Body of pancreas (tissue), 4 donors: ENCODE results near the gene GPRC5C. TPM values are rescaled to one million over a fixed set of nuclear protein-coding genes. Genes with fewer than 3 reads are reported as not detected.
A peak's percentile ranks its signal among the peaks of the same experiment; 100 is the strongest.

ENCODE experiments used
- ATAC-seq: fragments of 150-250 bp; one replicate; pipeline ENCODE4 v1.9.1; 2016
- DNase-seq, 4 donors: peaks; one replicate each; pipeline ENCODE4 v3.0.0-alpha.2; 2019
- H3K27ac ChIP-seq, 4 donors: fragments of 200-600 bp; sonication (generic); 1 replicate in 3 of 4; 2 replicates in 1 of 4; pipeline versions ENCODE4 v1.5.1 to v1.6.1; 2016 to 2019; ENCODE audit warnings: mild to moderate bottlenecking in 1 of 4, mixed read lengths in 1 of 4, moderate library complexity in 1 of 4
- H3K27me3 ChIP-seq, 2 donors: fragments of 200-600 bp; sonication (generic); one replicate each; pipeline ENCODE4 v1.6.0; 2016; ENCODE audit warnings: mild to moderate bottlenecking in 1 of 2
- H3K36me3 ChIP-seq, 2 donors: fragments of 200-600 bp; sonication (generic); replicated peaks in 1 of 2; 2 replicates each; pipeline ENCODE4 v1.5.1; 2016; ENCODE audit warnings: low read depth in 2 of 2; ENCODE audit not compliant: insufficient read depth in 1 of 2
- H3K4me1 ChIP-seq: fragments of 200-600 bp; sonication (generic); one replicate; pipeline ENCODE4 v1.6.0; 2016
- H3K4me3 ChIP-seq, 2 donors: fragments of 200-600 bp; sonication (generic); 1 replicate in 1 of 2; 2 replicates in 1 of 2; pipeline ENCODE4 v1.5.1; 2016 to 2019
- H3K9me3 ChIP-seq, 3 donors: fragments of 200-600 bp; sonication (generic); 1 replicate in 2 of 3; 2 replicates in 1 of 3; pipeline ENCODE4 v1.5.1; 2016
- POLR2A ChIP-seq, 3 donors: fragments of 450-650 bp; IDR thresholded peaks; one replicate each; pipeline ENCODE4 v1.6.1; 2016; ENCODE audit warnings: antibody characterized with exemption in 3 of 3, mild to moderate bottlenecking in 2 of 3
- WGBS, 2 donors: methylation state at CpG; one replicate each; pipeline ENCODE4 v1.1.5; 2017; 5-methylcytosine and 5-hydroxymethylcytosine counted together
- intact Hi-C: fragments of 100-400 bp; cut with DNase I; formaldehyde crosslinking; loops from one replicate; pipeline ENCODE4 v1.15.1; 2023
- total RNA-seq, 2 donors: library from RNA; depleted of rRNA; stranded (reverse); fragments of >200 nt; gene quantifications; one replicate each; pipeline ENCODE4 v1.1.0, GENCODE V29; 2016
- TF ChIP-seq, protein P1 (sequence below), 7 experiments: fragments of 450-650 bp in 4 of 7; fragments of 200-600 bp in 3 of 7; sonication (generic) in 3 of 7; IDR thresholded peaks; one replicate each; pipeline ENCODE4 v1.5.1; 2016 to 2019; ENCODE audit warnings: antibody characterized with exemption in 7 of 7

The GPRC5C gene
- total RNA-seq, 2 donors from 2014 or later = 68.0 to 71.2 TPM

- intact Hi-C loops = no loop called here
- Histone ChIP-seq H3K27me3 (no peaks in the 10 kb centered on the region), H3K4me1 (no peaks in the 10 kb centered on the region), H3K4me3 (no peak overlapping the region), H3K9me3 (no peaks in the 10 kb centered on the region), H3K27ac (peak overlapping the region in 1 of 4 donors; percentile 22), H3K36me3 (no peaks in the 10 kb centered on the region)
- DNase-seq (no peak), ATAC-seq (no peak)
- 25 to 40% methylated on average over 11 of the region's 11 CpGs for WGBS, 2 donors
- no peak for TF ChIP-seq POLR2A (IDR thresholded peaks at IDR 0.05)
- TF ChIP-seq, protein P1, sequence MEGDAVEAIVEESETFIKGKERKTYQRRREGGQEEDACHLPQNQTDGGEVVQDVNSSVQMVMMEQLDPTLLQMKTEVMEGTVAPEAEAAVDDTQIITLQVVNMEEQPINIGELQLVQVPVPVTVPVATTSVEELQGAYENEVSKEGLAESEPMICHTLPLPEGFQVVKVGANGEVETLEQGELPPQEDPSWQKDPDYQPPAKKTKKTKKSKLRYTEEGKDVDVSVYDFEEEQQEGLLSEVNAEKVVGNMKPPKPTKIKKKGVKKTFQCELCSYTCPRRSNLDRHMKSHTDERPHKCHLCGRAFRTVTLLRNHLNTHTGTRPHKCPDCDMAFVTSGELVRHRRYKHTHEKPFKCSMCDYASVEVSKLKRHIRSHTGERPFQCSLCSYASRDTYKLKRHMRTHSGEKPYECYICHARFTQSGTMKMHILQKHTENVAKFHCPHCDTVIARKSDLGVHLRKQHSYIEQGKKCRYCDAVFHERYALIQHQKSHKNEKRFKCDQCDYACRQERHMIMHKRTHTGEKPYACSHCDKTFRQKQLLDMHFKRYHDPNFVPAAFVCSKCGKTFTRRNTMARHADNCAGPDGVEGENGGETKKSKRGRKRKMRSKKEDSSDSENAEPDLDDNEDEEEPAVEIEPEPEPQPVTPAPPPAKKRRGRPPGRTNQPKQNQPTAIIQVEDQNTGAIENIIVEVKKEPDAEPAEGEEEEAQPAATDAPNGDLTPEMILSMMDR (IDR thresholded peaks at IDR 0.05) = no peak
These were observed 34.9 kb downstream of the GPRC5C start for GRCh38 chr17:74466828-74467184.

DNA sequence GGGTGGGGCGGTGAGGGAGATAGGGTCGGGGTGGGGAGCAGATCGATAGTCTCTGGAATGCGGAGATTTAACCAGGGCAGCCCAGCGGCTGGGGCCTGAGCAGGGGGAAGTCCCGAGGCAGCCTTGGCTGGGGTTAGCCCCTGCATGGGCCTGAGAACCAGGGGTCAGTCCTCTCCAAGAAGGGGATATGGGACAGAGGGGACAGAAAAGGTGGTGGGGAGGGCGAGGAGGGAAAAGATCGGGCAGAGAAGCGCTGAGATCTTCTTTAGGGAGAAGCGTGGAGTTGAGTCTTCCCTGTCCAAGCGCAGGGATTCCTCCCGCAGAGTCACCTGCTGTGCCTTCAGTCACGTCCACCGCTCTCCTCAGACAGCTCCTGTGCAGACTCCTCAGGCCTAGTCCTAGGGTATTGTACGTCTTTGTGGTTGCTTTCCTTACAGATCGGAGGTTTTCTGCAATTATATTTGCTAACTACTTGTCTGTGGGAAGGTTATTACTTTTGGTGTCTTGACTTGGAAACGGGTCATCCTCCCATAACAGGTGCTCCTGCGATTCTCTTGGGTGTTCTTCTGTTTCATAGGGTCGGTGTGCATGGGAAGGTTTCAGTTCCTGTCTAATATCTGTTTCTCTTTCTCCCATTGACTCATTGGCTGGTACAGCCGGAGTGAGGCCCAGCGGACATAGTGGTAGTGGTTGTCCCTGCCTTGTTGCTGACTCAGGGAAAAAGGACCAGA is 35.5 kb downstream of the GPRC5C start:
- intact Hi-C loops = no loop called here

DNA sequence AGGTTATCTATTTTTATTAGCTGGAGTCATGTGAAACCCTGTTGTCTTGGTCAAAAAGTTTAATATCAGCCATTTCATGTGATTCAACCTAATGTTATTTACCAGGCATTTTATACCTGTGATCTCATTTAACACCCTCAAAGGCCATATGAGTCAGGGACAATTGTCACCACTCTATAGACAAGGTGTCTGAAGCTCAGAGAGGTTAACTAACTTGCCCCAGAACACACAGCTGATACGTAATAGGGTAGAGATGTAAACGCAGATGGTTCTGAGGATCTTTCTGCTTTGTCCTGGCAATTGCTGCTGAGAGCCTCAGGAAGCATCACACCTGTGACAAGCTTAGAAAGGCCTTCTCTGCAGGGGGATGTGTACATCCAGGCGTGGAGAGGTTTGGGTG is 39.5 kb downstream of the GPRC5C start:
- no peak for TF ChIP-seq POLR2A (IDR thresholded peaks at IDR 0.05)
- TF ChIP-seq, protein P1 (IDR thresholded peaks at IDR 0.05) = no peak
- H3K9me3 ChIP-seq = no peaks in the 10 kb centered on the region

More for the DNA sequence above, 35.5 kb downstream of the GPRC5C start:
- H3K27me3 ChIP-seq = no peaks in the 10 kb centered on the region
- H3K4me1 ChIP-seq = no peaks in the 10 kb centered on the region
- no peaks in the 10 kb centered on the region for H3K36me3 ChIP-seq
- peak overlapping the region in 1 of 4 donors; percentile 53 for H3K27ac ChIP-seq
- no peaks in the 10 kb centered on the region for H3K9me3 ChIP-seq
- TF ChIP-seq, protein P1 (IDR thresholded peaks at IDR 0.05) = no peak
- TF ChIP-seq POLR2A (IDR thresholded peaks at IDR 0.05) = no peak
- 38 to 62% methylated on average over 19 to 21 of the region's 21 CpGs for WGBS, 2 donors
- peak in 1 of 4 donors; percentile 59 for DNase-seq
- H3K4me3 ChIP-seq = no peak overlapping the region
- ATAC-seq = no peak

DNA sequence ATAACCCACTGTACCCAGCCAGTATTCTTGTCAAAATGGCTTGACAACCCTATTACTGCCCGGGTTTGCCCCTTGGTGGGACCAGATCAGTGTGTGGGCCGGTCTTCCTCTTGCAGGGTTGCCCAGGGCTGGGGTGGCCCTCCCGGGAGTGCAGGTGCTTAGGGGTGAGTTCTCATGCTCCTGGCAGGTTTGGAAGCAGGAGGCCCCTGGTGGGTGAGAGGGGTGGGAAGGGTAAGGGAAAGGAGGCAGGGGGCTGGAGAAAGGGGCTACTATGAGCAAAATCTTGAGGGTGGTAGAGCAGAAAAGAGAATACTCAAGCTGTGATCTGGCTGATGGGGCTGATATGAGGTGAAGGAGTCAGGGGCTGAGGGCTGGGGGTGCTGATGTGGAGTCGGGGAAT is 41.0 kb downstream of the GPRC5C start:
- Histone ChIP-seq H3K4me1 (no peaks in the 10 kb centered on the region), H3K27ac (no peak overlapping the region), H3K36me3 (no peaks in the 10 kb centered on the region), H3K27me3 (no peaks in the 10 kb centered on the region), H3K9me3 (no peaks in the 10 kb centered on the region), H3K4me3 (no peak overlapping the region)
- WGBS, 2 donors = 57 to 83% methylated on average over 2 to 4 of the region's 4 CpGs
- no peak for DNase-seq
- TF ChIP-seq, protein P1 (IDR thresholded peaks at IDR 0.05) = no peak
- TF ChIP-seq POLR2A (IDR thresholded peaks at IDR 0.05) = no peak
- intact Hi-C loops = no loop called here
- no peak for ATAC-seq

More for the DNA sequence above, 39.5 kb downstream of the GPRC5C start:
- Histone ChIP-seq H3K4me3 (no peak overlapping the region), H3K36me3 (no peaks in the 10 kb centered on the region), H3K4me1 (no peaks in the 10 kb centered on the region), H3K27me3 (no peaks in the 10 kb centered on the region), H3K27ac (no peak overlapping the region)
- intact Hi-C loops = no loop called here
- WGBS, 2 donors = 76 to 77% methylated on average over 3 of the region's 3 CpGs
- DNase-seq (no peak), ATAC-seq (no peak)

- Histone ChIP-seq H3K4me3 (no peak overlapping the region), H3K36me3 (no peaks in the 10 kb centered on the region), H3K27ac (no peak overlapping the region), H3K4me1 (no peaks in the 10 kb centered on the region), H3K9me3 (no peaks in the 10 kb centered on the region), H3K27me3 (no peaks in the 10 kb centered on the region)
- DNase-seq (no peak), ATAC-seq (no peak)
- TF ChIP-seq POLR2A (IDR thresholded peaks at IDR 0.05) = no peak
- TF ChIP-seq, protein P1 (IDR thresholded peaks at IDR 0.05) = no peak
- WGBS, 2 donors = 55 to 76% methylated on average over 6 to 8 of the region's 8 CpGs
- intact Hi-C loops = no loop called here
These were observed 41.4 kb downstream of the GPRC5C start for GRCh38 chr17:74473294-74473693.
